GM15510 (cell line): Measurements from ENCODE around the gene MED20.

Experiments
- POLR2A ChIP-seq: IDR thresholded peaks from 3 replicates; pipeline ENCODE4 v1.6.1; 2011; ENCODE audit warnings: borderline replicate concordance; ENCODE audit not compliant: insufficient read length; ENCODE audit errors: extremely low read depth

The MED20 gene, protein sequence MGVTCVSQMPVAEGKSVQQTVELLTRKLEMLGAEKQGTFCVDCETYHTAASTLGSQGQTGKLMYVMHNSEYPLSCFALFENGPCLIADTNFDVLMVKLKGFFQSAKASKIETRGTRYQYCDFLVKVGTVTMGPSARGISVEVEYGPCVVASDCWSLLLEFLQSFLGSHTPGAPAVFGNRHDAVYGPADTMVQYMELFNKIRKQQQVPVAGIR

GRCh38 chr6:41920921-41921711, at the start of gene MED20, which contains the start of gene BYSL:
Gene MED20, minus strand, starts transcription at chr6:41921139. Its CDS starts 121 bp downstream, at chr6:41921018.
Gene BYSL, plus strand, starts transcription at chr6:41921499. Its CDS starts 64 bp downstream, at chr6:41921563.
- peak; percentile 54 for TF ChIP-seq POLR2A

DNA sequence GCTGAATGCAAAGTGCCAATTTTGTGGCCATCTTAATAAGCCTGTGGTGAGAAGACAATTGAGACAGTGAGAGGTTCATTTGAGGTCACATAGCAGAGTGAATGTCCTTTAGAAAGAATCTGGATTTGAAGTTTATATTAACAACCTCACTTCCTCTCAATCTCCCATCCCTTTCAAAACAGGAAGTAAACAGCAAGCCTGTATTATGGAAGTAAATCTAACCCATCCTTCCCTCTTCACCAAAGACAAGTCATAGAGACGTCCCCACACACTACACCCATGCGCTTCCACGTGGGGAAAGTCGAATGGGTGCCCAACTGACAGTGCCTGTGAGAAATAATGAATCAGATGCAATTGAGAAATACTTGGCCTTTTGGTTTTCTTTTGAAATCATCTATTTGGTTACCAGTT, 49.5 kb upstream of the MED20 start:
- no peak for TF ChIP-seq POLR2A

- TF ChIP-seq POLR2A: no peak
Measured at GRCh38 chr6:41967312-41968287, 46.7 kb upstream of the MED20 start.

- TF ChIP-seq POLR2A: no peak
Measured at GRCh38 chr6:41966961-41967311, 46.0 kb upstream of the MED20 start.

- TF ChIP-seq POLR2A: no peak
Measured at GRCh38 chr6:41966214-41966920, 45.4 kb upstream of the MED20 start.

DNA sequence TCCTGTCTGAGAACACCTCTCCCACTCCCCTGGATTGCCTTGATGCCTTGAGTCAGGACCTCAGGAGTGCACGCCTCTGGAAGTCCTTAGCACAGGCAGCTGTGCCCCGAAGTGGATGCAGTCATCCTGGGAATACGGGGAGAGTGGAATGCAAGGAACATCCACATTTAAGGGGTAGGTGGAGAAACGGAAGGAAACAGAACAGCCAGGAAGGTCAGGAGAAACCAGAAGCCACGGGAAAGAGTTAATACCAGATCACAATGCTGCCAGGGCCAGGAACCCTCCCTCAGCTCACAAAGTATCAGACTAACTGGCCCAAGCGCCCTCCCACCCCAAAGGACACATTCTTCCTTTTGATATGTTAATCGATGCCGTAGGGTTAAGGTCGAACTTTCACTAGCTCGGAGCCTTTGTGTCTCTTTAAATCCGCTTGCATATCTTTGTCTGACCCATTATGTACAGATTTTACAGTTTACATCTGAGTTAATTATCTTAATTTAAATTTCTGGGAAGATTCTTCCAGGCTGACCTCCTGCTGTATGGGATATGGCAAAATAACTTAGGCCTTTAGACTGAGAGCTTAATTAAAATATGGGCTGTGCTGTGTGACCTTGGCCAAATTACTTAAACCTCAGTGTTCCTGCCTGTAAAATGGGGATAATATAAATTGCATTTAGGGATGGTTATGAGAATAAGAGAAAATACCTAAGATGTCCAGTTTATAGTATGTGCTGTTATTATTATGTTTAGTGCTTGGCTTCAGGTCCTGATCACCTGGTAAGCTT, 44.7 kb upstream of the MED20 start:
- TF ChIP-seq POLR2A: no peak

DNA sequence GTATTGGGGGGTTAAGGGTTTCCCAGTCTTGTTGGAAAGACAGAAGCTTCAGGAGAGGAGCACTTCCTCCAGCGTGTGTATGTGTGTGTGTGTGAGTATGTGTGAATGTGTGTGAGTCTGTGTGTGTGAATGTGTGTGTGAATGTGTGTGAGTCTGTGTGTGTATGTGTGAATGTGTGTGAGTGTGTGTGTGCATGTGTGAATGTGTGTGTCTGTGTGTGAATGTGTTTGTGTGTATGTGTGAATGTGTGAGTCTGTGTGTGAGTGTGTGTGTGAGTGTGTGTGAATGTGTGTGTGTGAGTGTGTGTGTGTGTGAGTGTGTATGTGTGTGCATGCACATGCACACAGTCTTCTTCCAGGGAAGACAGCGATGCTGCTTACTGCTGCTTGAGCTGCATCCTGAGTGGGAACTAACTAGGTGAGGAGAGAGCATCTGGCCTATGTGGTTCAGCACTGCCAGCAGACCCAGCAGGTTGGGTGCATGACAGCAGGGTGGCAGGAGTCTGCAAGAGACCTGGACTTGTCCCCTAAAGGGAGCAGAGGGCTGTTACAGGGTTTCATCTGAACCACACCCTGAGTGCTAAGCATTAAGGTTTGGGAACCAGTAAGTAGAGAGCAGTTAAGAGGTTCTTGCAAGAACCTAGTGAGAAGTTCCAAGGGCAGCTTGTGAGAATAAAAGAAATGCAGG, 43.4 kb upstream of the MED20 start:
- no peak for TF ChIP-seq POLR2A

DNA sequence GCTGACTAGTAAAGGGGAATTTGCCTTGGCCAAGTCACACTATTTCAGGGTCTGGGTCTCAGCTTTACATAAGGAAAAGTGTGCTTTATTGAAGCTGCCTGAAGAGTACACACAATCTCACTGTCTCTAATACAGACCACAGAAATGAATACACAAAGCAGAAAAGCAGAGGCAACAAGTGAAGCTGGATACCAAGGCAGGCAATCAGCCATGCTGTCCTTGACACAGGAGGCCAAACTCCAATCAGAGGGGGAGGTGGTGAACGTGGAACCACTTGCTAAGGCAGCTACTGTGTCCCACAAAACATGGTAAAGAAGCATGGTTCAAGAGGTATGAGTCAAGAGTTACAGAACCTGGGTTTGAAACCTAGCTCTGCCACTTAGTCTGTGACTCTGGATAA, 42.4 kb upstream of the MED20 start:
- no peak for TF ChIP-seq POLR2A

- no peak for TF ChIP-seq POLR2A
Measured at GRCh38 chr6:41960028-41960427, 39.1 kb upstream of the MED20 start.

DNA sequence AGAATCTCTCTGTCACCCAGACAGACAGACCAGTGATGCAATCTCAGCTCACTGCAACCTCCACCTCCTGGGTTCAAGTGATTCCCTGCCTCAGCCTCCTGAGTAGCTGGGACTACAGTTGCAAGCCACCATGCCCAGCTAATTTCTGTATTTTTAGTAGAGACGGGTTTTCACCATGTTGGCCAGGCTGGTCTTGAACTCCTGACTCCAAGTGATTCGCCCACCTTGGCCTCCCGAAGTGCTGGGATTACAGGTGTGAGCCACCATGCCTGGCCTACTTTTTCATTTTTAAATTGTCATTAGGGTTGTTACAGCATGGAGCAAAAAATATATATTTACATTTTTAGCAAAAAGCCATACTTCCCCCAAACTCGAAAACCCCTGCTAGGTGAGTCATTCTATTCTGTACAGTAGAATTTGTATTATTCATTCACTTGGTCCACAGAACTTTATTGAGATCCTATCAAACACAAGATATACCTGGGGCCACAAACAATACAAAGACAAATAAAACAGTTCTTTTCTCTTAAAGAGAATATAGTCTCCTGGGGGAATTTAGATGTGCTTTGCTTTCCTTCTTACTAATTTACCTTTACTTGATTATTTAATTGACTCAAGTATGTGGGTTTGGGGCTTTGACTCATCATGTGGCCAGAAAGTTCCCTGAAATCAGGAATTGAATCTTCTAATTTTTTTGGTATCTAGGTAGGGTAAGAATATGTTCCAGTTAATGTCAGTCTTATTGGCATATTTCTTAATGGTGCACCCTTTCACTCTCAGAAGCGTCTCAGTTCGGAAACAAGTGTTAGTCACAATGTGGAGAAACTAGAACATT, 37.3 kb upstream of the MED20 start:
- TF ChIP-seq POLR2A: no peak

DNA sequence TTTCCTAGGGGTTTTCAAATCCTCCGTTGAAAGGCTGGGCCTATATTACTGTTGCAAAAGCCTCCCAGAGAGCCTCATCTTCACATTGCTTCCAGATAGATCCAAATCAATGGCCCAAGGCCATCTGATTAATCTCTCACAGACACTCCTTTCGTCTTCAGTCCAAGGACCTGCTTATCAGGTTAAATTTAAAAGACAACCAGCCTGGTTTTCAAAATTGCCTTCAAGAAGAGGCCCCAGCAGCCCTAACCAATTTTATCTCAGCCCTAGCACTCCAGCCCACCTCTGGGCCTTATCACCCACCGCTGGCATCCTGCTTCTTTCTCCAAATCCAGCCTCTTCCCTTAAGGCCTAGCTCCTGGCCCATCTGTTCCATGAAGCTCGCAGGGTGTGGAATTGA, 36.2 kb upstream of the MED20 start:
- no peak for TF ChIP-seq POLR2A

DNA sequence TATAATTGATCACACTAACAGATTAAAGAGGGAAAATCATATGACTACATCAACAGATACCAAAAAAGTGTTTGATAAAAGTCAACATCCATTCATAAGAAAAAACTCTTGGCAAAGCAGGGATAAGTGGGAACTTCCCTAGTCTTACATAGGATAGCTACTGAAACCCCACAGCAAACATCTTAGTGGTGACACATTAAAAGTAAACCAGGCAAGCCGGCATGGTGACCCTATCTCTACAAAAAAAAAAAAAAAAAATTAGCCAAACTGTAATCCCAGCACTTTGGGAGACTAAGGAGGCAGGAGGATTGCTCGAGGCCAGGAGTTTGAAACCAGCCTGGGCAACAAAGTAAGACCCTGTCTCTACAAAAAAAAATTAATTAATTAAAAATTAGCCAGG, 34.5 kb upstream of the MED20 start:
- no peak for TF ChIP-seq POLR2A
